GM12878 (cell line): ENCODE data around the gene TRIM23. TPM values are rescaled to one million over a fixed set of nuclear protein-coding genes. Genes with fewer than 3 reads are reported as not detected.

ENCODE experiments used
- ATAC-seq: fragments of 200-7000 bp; cut with Tn5 transposase; 3 replicates; pipeline ENCODE4 v1.9.1; 2020; ENCODE audit warnings: mild to moderate bottlenecking, moderate library complexity
- BruUV-seq: library from RNA; stranded (reverse); fragments of 400-500 nt; replicated peaks from 2 replicates; lab custom pipeline; 2021; lab: Mats Ljungman, UMichigan
- CTCF ChIA-PET: fragments of 300-600 bp; sonication (Branson Sonifier 250); formaldehyde crosslinking; extraction: SDS; loops from one replicate; lab custom pipeline; 2021; ENCODE audit warnings: inconsistent platforms; lab: Yijun Ruan, JAX
- POLR2A ChIA-PET: fragments of 350-600 bp; formaldehyde crosslinking; extraction: SDS; loops from one replicate; lab custom pipeline; 2021; ENCODE audit warnings: inconsistent platforms; lab: Charles Lee
- RAD21 ChIA-PET: fragments of 300-600 bp; sonication (Branson Sonifier 250); formaldehyde crosslinking; loops from one replicate; lab custom pipeline; 2023; ENCODE audit warnings: antibody characterized with exemption; ENCODE audit not compliant: unreplicated experiment; lab: Charles Lee
- SMC1A ChIA-PET: fragments of 300-600 bp; sonication (Branson Sonifier 250); formaldehyde crosslinking; loops from one replicate; lab custom pipeline; 2023; ENCODE audit not compliant: unreplicated experiment, uncharacterized antibody; lab: Charles Lee
- DNase-seq: peaks from one replicate; pipeline ENCODE4 v3.0.0-alpha.2; 2011; ENCODE audit warnings: low read depth, low spot score
- FAIRE-seq: peaks from 3 replicates; lab custom pipeline; 2011; peaks lifted over from hg19 to GRCh38; lab: Jason Lieb, UNC
- H2AFZ ChIP-seq: 2 replicates; pipeline ENCODE4 v1.6.0; 2011; ENCODE audit warnings: low read depth, low read length, control low read depth; ENCODE audit not compliant: control insufficient read depth
- H3K27ac ChIP-seq: 2 replicates; pipeline ENCODE4 v1.5.1; 2011; ENCODE audit warnings: control low read depth; ENCODE audit not compliant: control insufficient read depth, insufficient read depth
- H3K27me3 ChIP-seq, 2 experiments: replicated peaks in 1 of 2; 2 replicates each; pipeline versions ENCODE4 v1.6.0 to v1.6.1; 2011; ENCODE audit warnings: low read length in 1 of 2; ENCODE audit not compliant: control insufficient read depth in 2 of 2, insufficient read depth in 2 of 2
- H3K36me3 ChIP-seq, 2 experiments: 2 replicates each; pipeline ENCODE4 v1.5.1; 2011; ENCODE audit warnings: low read length in 1 of 2; ENCODE audit not compliant: control insufficient read depth in 2 of 2, insufficient read depth in 2 of 2
- H3K4me1 ChIP-seq: 2 replicates; pipeline ENCODE4 v1.6.1; 2011; ENCODE audit warnings: mild to moderate bottlenecking, low read length, moderate library complexity, mixed read lengths; ENCODE audit not compliant: control insufficient read depth, insufficient read depth
- H3K4me2 ChIP-seq: 2 replicates; pipeline ENCODE4 v1.6.0; 2011; ENCODE audit warnings: control low read depth; ENCODE audit not compliant: control insufficient read depth, insufficient read depth
- H3K4me3 ChIP-seq: fragments of 200-600 bp; sonication (generic); 2 replicates; pipeline ENCODE4 v1.5.1; 2016
- H3K79me2 ChIP-seq: 2 replicates; pipeline ENCODE4 v1.6.0; 2011; ENCODE audit warnings: low read length; ENCODE audit not compliant: control insufficient read depth, insufficient read depth
- H3K9ac ChIP-seq: 2 replicates; pipeline ENCODE4 v1.8.0; 2011; ENCODE audit warnings: low read length, control low read depth, mixed read lengths; ENCODE audit not compliant: control insufficient read depth, insufficient read depth
- H3K9me3 ChIP-seq: replicated peaks from 3 replicates; pipeline ENCODE4 v1.5.1; 2011; ENCODE audit warnings: mild to moderate bottlenecking, low read length; ENCODE audit not compliant: control insufficient read depth, insufficient read depth
- H4K20me1 ChIP-seq: 2 replicates; pipeline ENCODE4 v1.6.0; 2011; ENCODE audit not compliant: control insufficient read depth, insufficient read depth
- BACH1 ChIP-seq: fragments of 450-650 bp; IDR thresholded peaks from 2 replicates; pipeline ENCODE4 v1.6.1; 2017; ENCODE audit warnings: mild to moderate bottlenecking, borderline replicate concordance
- CTCF ChIP-seq, 3 experiments: IDR thresholded peaks in 2 of 3; conservative IDR thresholded peaks in 1 of 3; 2 replicates each; pipeline ENCODE4 v1.5.1; 2011; ENCODE audit warnings: low read depth in 3 of 3, low read length in 3 of 3, mild to moderate bottlenecking in 3 of 3, control low read depth in 2 of 3, moderate library complexity in 2 of 3, inconsistent platforms in 1 of 3, mixed read lengths in 1 of 3; ENCODE audit not compliant: control insufficient read depth in 2 of 3, insufficient read depth in 1 of 3; ENCODE audit errors: extremely low read depth in 1 of 3
- EGR1 ChIP-seq, 2 experiments: IDR thresholded peaks; 1 replicate in 1 of 2; 2 replicates in 1 of 2; pipeline ENCODE4 v1.6.1; 2011 to 2012; ENCODE audit warnings: low read depth in 2 of 2, low read length in 2 of 2, borderline replicate concordance in 1 of 2, mild to moderate bottlenecking in 1 of 2, moderate library complexity in 1 of 2
- EP300 ChIP-seq, 2 experiments: fragments of 150-350 bp in 1 of 2; IDR thresholded peaks; 2 replicates each; pipeline ENCODE4 v1.6.1; 2011 to 2012; ENCODE audit warnings: low read depth in 2 of 2, low read length in 2 of 2, borderline replicate concordance in 1 of 2, improper control_type of control experiment in 1 of 2, inconsistent platforms in 1 of 2; ENCODE audit not compliant: control insufficient read depth in 1 of 2
- GATAD2B ChIP-seq: fragments of 450-650 bp; conservative IDR thresholded peaks from 2 replicates; pipeline ENCODE4 v1.6.1; 2017; ENCODE audit warnings: low read depth, mild to moderate bottlenecking, moderate library complexity
- IRF4 ChIP-seq: IDR thresholded peaks from 2 replicates; pipeline ENCODE4 v1.6.1; 2011; ENCODE audit warnings: low read depth, low read length
- PML ChIP-seq: IDR thresholded peaks from 2 replicates; pipeline ENCODE4 v1.6.1; 2012; ENCODE audit warnings: low read length, inconsistent platforms
- RBBP5 ChIP-seq: fragments of 200-600 bp; sonication (generic); conservative IDR thresholded peaks from 2 replicates; pipeline ENCODE4 v1.6.1; 2016
- SMAD5 ChIP-seq: IDR thresholded peaks from 2 replicates; pipeline ENCODE4 v1.6.1; 2016; ENCODE audit warnings: antibody characterized with exemption, low read depth
- SREBF1 ChIP-seq: IDR thresholded peaks from 2 replicates; pipeline ENCODE4 v1.6.1; 2012; ENCODE audit warnings: mild to moderate bottlenecking, low read length
- SREBF2 ChIP-seq: IDR thresholded peaks from 2 replicates; pipeline ENCODE4 v1.6.1; 2012; ENCODE audit warnings: mild to moderate bottlenecking, low read length
- STAT3 ChIP-seq: IDR thresholded peaks from 2 replicates; pipeline ENCODE4 v1.6.1; 2011; ENCODE audit warnings: low read depth, low read length, improper control_type of control experiment
- ZNF384 ChIP-seq: IDR thresholded peaks from 2 replicates; pipeline ENCODE4 v1.6.1; 2012; ENCODE audit warnings: low read depth, mild to moderate bottlenecking, low read length, improper control_type of control experiment, borderline replicate concordance
- WGBS: methylation state at CpG from one replicate; pipeline ENCODE4 v1.1.6; 2016; ENCODE audit warnings: low lambda C conversion rate; ENCODE audit not compliant: insufficient replicate concordance, insufficient coverage; ENCODE audit errors: missing lambda C conversion rate; 5-methylcytosine and 5-hydroxymethylcytosine counted together
- in situ Hi-C: fragments of 300-500 bp; cut with MboI; formaldehyde crosslinking; loops from 9 replicates; pipeline ENCODE4 v1.14.3; 2018; ENCODE audit warnings: mixed read lengths
- intact Hi-C: fragments of 100-400 bp; cut with micrococcal nuclease; formaldehyde crosslinking; loops from one replicate; pipeline ENCODE4 v1.14.2; 2022; ENCODE audit not compliant: unreplicated experiment
- polyA plus RNA-seq, 11 experiments: library from polyadenylated mRNA; depleted of rRNA in 4 of 11; unstranded in 6 of 11; stranded (reverse) in 5 of 11; fragments of >200 nt; fragmentation: Nextera tagmentation in 4 of 11; fragmentation: Illumina TruSeq in 1 of 11; extraction: Ambion mirVana in 4 of 11; extraction: Trizol in 1 of 11; gene quantifications; 1 replicate in 1 of 11; 2 replicates in 10 of 11; pipeline versions ENCODE4 v1.2.1 to v1.2.3, GENCODE V29; 2011 to 2016; ENCODE audit warnings: inconsistent platforms in 2 of 11, missing spikeins in 2 of 11, low read depth in 1 of 11
- total RNA-seq, 4 experiments: library from RNA; depleted of rRNA in 3 of 4; stranded (reverse); fragments of >200 nt in 3 of 4; fragmentation: Illumina TruSeq in 1 of 4; extraction: Trizol in 1 of 4; gene quantifications; 2 replicates each; pipeline versions ENCODE4 v1.2.1 to v1.2.3, GENCODE V29; 2013 to 2021
- TF ChIP-seq, protein P1 (sequence below): IDR thresholded peaks from 2 replicates; pipeline ENCODE4 v1.6.1; 2011; ENCODE audit warnings: mild to moderate bottlenecking, low read depth, low read length, moderate library complexity; ENCODE audit not compliant: insufficient replicate concordance
- TF ChIP-seq, protein P2 (sequence below): IDR thresholded peaks from 2 replicates; pipeline ENCODE4 v1.6.1; 2011; ENCODE audit warnings: low read depth, mild to moderate bottlenecking, low read length, moderate library complexity, borderline replicate concordance; ENCODE audit errors: extremely low read depth

TRIM23 gene
- total and polyA plus RNA-seq, 10 of the 15 experiments (the other 5 are each of a cell fraction or from before 2014, with no cell fraction given): 1.9 to 5.0 (median 2.4) TPM

DNA sequence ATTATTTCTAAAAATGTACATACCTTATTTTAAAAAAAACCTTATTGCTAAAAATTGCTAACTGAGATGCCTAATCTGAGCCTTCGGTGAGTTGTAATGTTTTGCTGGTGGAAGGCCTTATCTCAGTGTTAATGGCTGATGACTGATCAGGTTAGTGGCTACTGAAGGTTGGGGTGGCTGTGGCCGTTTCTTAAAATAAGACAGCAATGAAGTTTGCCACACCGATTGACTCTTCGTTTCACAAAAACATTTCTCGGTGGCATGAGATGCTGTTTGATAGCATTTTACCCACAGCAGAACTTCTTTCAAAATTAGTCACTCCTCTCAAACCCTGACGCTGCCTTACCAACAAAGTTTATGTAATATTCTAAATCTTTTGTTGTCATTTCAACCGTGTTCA lies 75.9 kb downstream of the TRIM23 start:
- Histone ChIP-seq H4K20me1 (no peaks in the 10 kb centered on the region), H2AFZ (no peak overlapping the region), H3K79me2 (no peaks in the 10 kb centered on the region), H3K4me2 (no peak overlapping the region), H3K4me1 (no peaks in the 10 kb centered on the region), H3K9ac (no peak overlapping the region), H3K36me3 (peaks cover 0 to 13% of the 10 kb centered on the region in 2 experiments; a peak in 1 of 4 replicates), H3K9me3 (no peaks in the 10 kb centered on the region), H3K27ac (no peak overlapping the region), H3K27me3 (no peaks in the 10 kb centered on the region), H3K4me3 (no peak overlapping the region)
- ATAC-seq: no peak
- DNase-seq: no peak
- POLR2A ChIA-PET: no interaction called here
- no peak for FAIRE-seq
- CTCF ChIA-PET: no interaction called here
- WGBS: 44% methylated on average over 7 of the region's 7 CpGs
- TF ChIP-seq RBBP5: no peak
- no peak for TF ChIP-seq EGR1 (IDR thresholded peaks at IDR 0.05; ENCODE audit: borderline replicate concordance in 1 of 2, low read depth in 2 of 2, low read length in 2 of 2)
- no peak for TF ChIP-seq IRF4
- no peak for TF ChIP-seq GATAD2B
- RAD21 ChIA-PET: no interaction called here
- SMC1A ChIA-PET: no interaction called here
- in situ Hi-C loops (no loop called here), intact Hi-C loops (no loop called here)
- BruUV-seq: no TSS peak

GRCh38 chr5:65546141-65546540 lies 78.0 kb downstream of the TRIM23 start:
- DNase-seq (no peak), FAIRE-seq (no peak), ATAC-seq (no peak)
- Histone ChIP-seq H3K27me3 (no peaks in the 10 kb centered on the region), H3K9me3 (no peaks in the 10 kb centered on the region), H3K36me3 (peaks cover 0 to 12% of the 10 kb centered on the region in 2 experiments; a peak in 1 of 4 replicates), H3K4me2 (no peak overlapping the region), H2AFZ (no peak overlapping the region), H4K20me1 (no peaks in the 10 kb centered on the region), H3K79me2 (no peaks in the 10 kb centered on the region), H3K4me3 (no peak overlapping the region), H3K27ac (no peak overlapping the region), H3K9ac (no peak overlapping the region), H3K4me1 (no peaks in the 10 kb centered on the region)
- ChIA-PET POLR2A (no interaction called here), CTCF (interaction anchor here (1.2 kb wide), 1 partner anchor 27 kb away, joined by 3 read pairs; no protein-coding TSS in a partner anchor), RAD21 (no interaction called here), SMC1A (interaction anchor here (0.6 kb wide), 1 partner anchor 348 kb away, joined by 3 read pairs; no protein-coding TSS in a partner anchor)
- 98% methylated on average over 5 of the region's 5 CpGs for WGBS
- intact Hi-C loops (no loop called here), in situ Hi-C loops (no loop called here)
- BruUV-seq: no TSS peak
- TF ChIP-seq, protein P1, sequence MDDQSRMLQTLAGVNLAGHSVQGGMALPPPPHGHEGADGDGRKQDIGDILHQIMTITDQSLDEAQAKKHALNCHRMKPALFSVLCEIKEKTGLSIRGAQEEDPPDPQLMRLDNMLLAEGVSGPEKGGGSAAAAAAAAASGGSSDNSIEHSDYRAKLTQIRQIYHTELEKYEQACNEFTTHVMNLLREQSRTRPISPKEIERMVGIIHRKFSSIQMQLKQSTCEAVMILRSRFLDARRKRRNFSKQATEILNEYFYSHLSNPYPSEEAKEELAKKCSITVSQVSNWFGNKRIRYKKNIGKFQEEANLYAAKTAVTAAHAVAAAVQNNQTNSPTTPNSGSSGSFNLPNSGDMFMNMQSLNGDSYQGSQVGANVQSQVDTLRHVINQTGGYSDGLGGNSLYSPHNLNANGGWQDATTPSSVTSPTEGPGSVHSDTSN: no peak
- no peak for TF ChIP-seq STAT3
- TF ChIP-seq, protein P2, sequence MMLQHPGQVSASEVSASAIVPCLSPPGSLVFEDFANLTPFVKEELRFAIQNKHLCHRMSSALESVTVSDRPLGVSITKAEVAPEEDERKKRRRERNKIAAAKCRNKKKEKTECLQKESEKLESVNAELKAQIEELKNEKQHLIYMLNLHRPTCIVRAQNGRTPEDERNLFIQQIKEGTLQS: no peak
- TF ChIP-seq SMAD5: no peak
- no peak for TF ChIP-seq ZNF384
- no peak for TF ChIP-seq SREBF1
- no peak for TF ChIP-seq CTCF (IDR thresholded peaks at IDR 0.05 in 2 of 3, conservative IDR thresholded peaks at IDR 0.05 in 1 of 3; ENCODE audit: control insufficient read depth in 2 of 3, extremely low read depth in 1 of 3, insufficient read depth in 1 of 3, low read depth in 3 of 3, low read length in 3 of 3)
- no peak for TF ChIP-seq SREBF2
- no peak for TF ChIP-seq EP300 (IDR thresholded peaks at IDR 0.05; ENCODE audit: borderline replicate concordance in 1 of 2, control insufficient read depth in 1 of 2, low read depth in 2 of 2, low read length in 2 of 2)
- TF ChIP-seq PML: no peak
- no peak for TF ChIP-seq BACH1
